ENCODE results near the gene BHMT. TPM values are rescaled to one million over a fixed set of nuclear protein-coding genes. Genes with fewer than 3 reads are reported as not detected.

The BHMT gene
- total RNA-seq, 1 donor from 2014 or later, result not detected

- Histone ChIP-seq H3K27me3 (ENCODE audit: low read depth) (peaks cover 70% of the 10 kb centered on the region), H3K27ac (replicated peaks) (no peak overlapping the region), H3K4me3 (no peak overlapping the region), H3K4me1 (peaks cover 15% of the 10 kb centered on the region), H3K9me3 (replicated peaks) (no peaks in the 10 kb centered on the region), H3K36me3 (no peaks in the 10 kb centered on the region)
- intact Hi-C loops (cut with micrococcal nuclease), result no loop called here
- no peak for DNase-seq
- no peak for TF ChIP-seq CTCF (IDR thresholded peaks at IDR 0.05; ENCODE audit: borderline replicate concordance)
Measured at GRCh38 chr5:79107020-79107796, 4.4 kb upstream of the BHMT start.

- H3K27ac ChIP-seq (replicated peaks), result no peak overlapping the region
- no peak for TF ChIP-seq CTCF (IDR thresholded peaks at IDR 0.05; ENCODE audit: borderline replicate concordance)
- H3K4me3 ChIP-seq, result no peak overlapping the region
- no peaks in the 10 kb centered on the region for H3K36me3 ChIP-seq
- peaks cover 78% of the 10 kb centered on the region for H3K27me3 ChIP-seq (ENCODE audit: low read depth)
- H3K4me1 ChIP-seq, result peaks cover 18% of the 10 kb centered on the region
- intact Hi-C loops (cut with micrococcal nuclease), result no loop called here
- DNase-seq, result no peak
- H3K9me3 ChIP-seq (replicated peaks), result no peaks in the 10 kb centered on the region
Measured at GRCh38 chr5:79108086-79108485, 3.5 kb upstream of the BHMT start.

- Histone ChIP-seq H3K9me3 (replicated peaks) (no peaks in the 10 kb centered on the region), H3K27me3 (ENCODE audit: low read depth) (peaks cover 86% of the 10 kb centered on the region), H3K27ac (replicated peaks) (no peak overlapping the region), H3K4me1 (peaks cover 18% of the 10 kb centered on the region), H3K4me3 (no peak overlapping the region), H3K36me3 (no peaks in the 10 kb centered on the region)
- intact Hi-C loops (cut with micrococcal nuclease), result no loop called here
- TF ChIP-seq CTCF (IDR thresholded peaks at IDR 0.05; ENCODE audit: borderline replicate concordance), result no peak
- DNase-seq, result no peak
Measured at GRCh38 chr5:79108792-79109191, 2.8 kb upstream of the BHMT start.

- Histone ChIP-seq H3K27me3 (ENCODE audit: low read depth) (peaks cover 91% of the 10 kb centered on the region), H3K9me3 (replicated peaks) (no peaks in the 10 kb centered on the region), H3K4me3 (no peak overlapping the region), H3K36me3 (no peaks in the 10 kb centered on the region), H3K27ac (replicated peaks) (no peak overlapping the region), H3K4me1 (peaks cover 18% of the 10 kb centered on the region)
- intact Hi-C loops (cut with micrococcal nuclease), result loop anchor here (5.0 kb wide), 1 partner anchor 83 kb away; no protein-coding TSS in a partner anchor
- DNase-seq, result peak; percentile 23
- peak; percentile 67 for TF ChIP-seq CTCF (IDR thresholded peaks at IDR 0.05; ENCODE audit: borderline replicate concordance)
Measured at GRCh38 chr5:79109527-79110492, 1.8 kb upstream of the BHMT start.

- Histone ChIP-seq H3K4me1 (peaks cover 18% of the 10 kb centered on the region), H3K36me3 (no peaks in the 10 kb centered on the region), H3K27ac (replicated peaks) (no peak overlapping the region), H3K4me3 (peak overlapping the region; percentile 40), H3K27me3 (ENCODE audit: low read depth) (peaks cover 90% of the 10 kb centered on the region), H3K9me3 (replicated peaks) (no peaks in the 10 kb centered on the region)
- no peak for TF ChIP-seq CTCF (IDR thresholded peaks at IDR 0.05; ENCODE audit: borderline replicate concordance)
- DNase-seq, result no peak
- intact Hi-C loops (cut with micrococcal nuclease), result loop anchor here (5.0 kb wide), 1 partner anchor 85 kb away; no protein-coding TSS in a partner anchor
Measured at GRCh38 chr5:79111960-79112702, 522 bp downstream of the BHMT start.
